Smooth muscle cell (in vitro differentiated cells): ENCODE results near the gene SUSD5. TPM values are rescaled to one million over a fixed set of nuclear protein-coding genes. Genes with fewer than 3 reads are reported as not detected.

Experiments
- DNase-seq: peaks from one replicate; lab custom pipeline; 2025; ENCODE audit not compliant: unreplicated experiment; lab: John Stamatoyannopoulos, UW
- H2AFZ ChIP-seq: fragments of 200-600 bp; sonication (generic); 2 replicates; pipeline ENCODE4 v1.6.0; 2016; ENCODE audit warnings: antibody characterized with exemption, low read depth, mild to moderate bottlenecking
- H3F3A ChIP-seq: fragments of 200-600 bp; sonication (generic); 2 replicates; pipeline ENCODE4 v1.6.0; 2017; ENCODE audit warnings: antibody characterized with exemption, low read depth
- H3K27ac ChIP-seq: fragments of 200-600 bp; sonication (generic); 2 replicates; pipeline ENCODE4 v1.5.1; 2016; ENCODE audit warnings: low read depth, mild to moderate bottlenecking
- H3K27me3 ChIP-seq: fragments of 200-600 bp; sonication (generic); 2 replicates; pipeline ENCODE4 v1.6.1; 2016; ENCODE audit warnings: low read depth, mild to moderate bottlenecking
- H3K36me3 ChIP-seq: fragments of 200-600 bp; sonication (generic); 2 replicates; pipeline ENCODE4 v1.5.1; 2016; ENCODE audit warnings: low read depth
- H3K4me1 ChIP-seq: fragments of 200-600 bp; sonication (generic); 2 replicates; pipeline ENCODE4 v1.5.1; 2016; ENCODE audit warnings: low read depth
- H3K4me2 ChIP-seq: fragments of 200-600 bp; sonication (generic); 2 replicates; pipeline ENCODE4 v1.6.0; 2016; ENCODE audit warnings: mild to moderate bottlenecking
- H3K4me3 ChIP-seq: fragments of 200-600 bp; sonication (generic); 2 replicates; pipeline ENCODE4 v1.5.1; 2016; ENCODE audit warnings: mild to moderate bottlenecking
- H3K79me2 ChIP-seq: fragments of 200-600 bp; sonication (generic); 2 replicates; pipeline ENCODE4 v1.6.0; 2016; ENCODE audit warnings: low read depth, mild to moderate bottlenecking
- H3K9ac ChIP-seq: fragments of 200-600 bp; sonication (generic); 2 replicates; pipeline ENCODE4 v1.6.0; 2016; ENCODE audit warnings: low read depth
- H3K9me3 ChIP-seq: fragments of 200-600 bp; sonication (generic); replicated peaks from 2 replicates; pipeline ENCODE4 v1.5.1; 2016; ENCODE audit warnings: low read depth
- H4K20me1 ChIP-seq: fragments of 200-600 bp; sonication (generic); 2 replicates; pipeline ENCODE4 v1.6.0; 2016; ENCODE audit warnings: low read depth
- CTCF ChIP-seq: fragments of 200-600 bp; sonication (generic); IDR thresholded peaks from 2 replicates; pipeline ENCODE4 v1.5.1; 2017; ENCODE audit warnings: borderline replicate concordance, mild to moderate bottlenecking, antibody characterized with exemption; ENCODE audit not compliant: insufficient read depth, poor library complexity, severe bottlenecking
- WGBS: methylation state at CpG from one replicate; pipeline ENCODE4 v1.1.7; 2016; ENCODE audit warnings: low lambda C conversion rate; 5-methylcytosine and 5-hydroxymethylcytosine counted together
- polyA plus RNA-seq: library from polyadenylated mRNA; unstranded; fragments of >200 nt; fragmentation: Nextera tagmentation; extraction: Ambion mirVana; gene quantifications from 2 replicates; pipeline ENCODE4 v1.2.1, GENCODE V29; 2016
- total RNA-seq: library from RNA; depleted of rRNA; stranded (reverse); fragments of >200 nt; gene quantifications from 2 replicates; pipeline ENCODE4 v1.2.3, GENCODE V29; 2014

SUSD5 gene
- total and polyA plus RNA-seq, 2 experiments from 2014 or later = 1.4 to 1.6 TPM

DNA sequence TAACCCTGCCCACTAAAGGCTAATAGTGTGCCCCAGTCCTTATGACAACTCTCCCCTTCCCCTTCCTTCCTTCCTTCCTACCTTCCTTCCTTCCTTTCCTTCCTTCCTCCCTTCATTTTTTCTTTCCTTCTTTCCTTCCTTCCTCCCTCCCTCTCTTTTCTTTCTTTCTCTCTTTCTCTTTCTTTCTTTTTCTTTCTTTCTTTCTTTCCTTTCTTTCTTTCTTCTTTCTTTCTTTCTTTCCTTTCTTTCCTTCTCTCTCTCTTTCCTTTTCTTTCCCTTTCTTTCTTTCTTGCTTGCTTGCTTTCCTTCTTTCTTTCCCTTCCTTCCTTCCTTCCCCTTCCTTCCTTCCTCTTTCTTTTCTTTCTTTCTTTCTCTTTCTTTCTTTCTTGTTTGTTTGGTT, 28.2 kb upstream of the SUSD5 start:
- H3K9me3 ChIP-seq = no peaks in the 10 kb centered on the region
- H4K20me1 ChIP-seq = no peaks in the 10 kb centered on the region
- no peaks in the 10 kb centered on the region for H3F3A ChIP-seq
- H3K9ac ChIP-seq = no peak overlapping the region
- H3K79me2 ChIP-seq = no peaks in the 10 kb centered on the region
- H3K4me3 ChIP-seq = no peak overlapping the region
- H3K36me3 ChIP-seq = no peaks in the 10 kb centered on the region
- H3K4me2 ChIP-seq = no peak overlapping the region
- H3K27me3 ChIP-seq = peaks cover 21% of the 10 kb centered on the region
- no peak overlapping the region for H3K27ac ChIP-seq
- DNase-seq = no peak
- no peaks in the 10 kb centered on the region for H3K4me1 ChIP-seq
- no peak overlapping the region for H2AFZ ChIP-seq
- no peak for TF ChIP-seq CTCF

DNA sequence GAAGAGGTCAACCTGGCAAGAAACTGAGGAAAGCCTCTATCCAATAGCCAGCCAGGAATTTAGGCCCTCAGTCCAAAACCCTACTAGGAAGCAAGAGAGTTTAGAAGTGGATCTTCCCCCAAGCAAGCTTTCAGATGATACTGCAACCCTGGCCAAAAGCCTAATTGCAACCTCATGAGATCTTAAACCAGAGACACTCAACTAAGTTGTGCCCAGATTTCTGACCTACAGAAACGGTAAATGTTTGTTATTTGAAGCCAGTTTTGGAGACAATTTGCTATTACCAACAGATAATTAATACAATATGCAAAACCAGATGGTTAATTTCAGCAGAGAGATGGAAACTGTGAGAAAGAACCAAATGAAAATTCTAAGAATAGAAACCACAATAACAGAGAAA, 21.7 kb upstream of the SUSD5 start:
- no peaks in the 10 kb centered on the region for H3K9me3 ChIP-seq
- H3K4me2 ChIP-seq = no peak overlapping the region
- H3K4me1 ChIP-seq = no peaks in the 10 kb centered on the region
- H4K20me1 ChIP-seq = no peaks in the 10 kb centered on the region
- no peaks in the 10 kb centered on the region for H3F3A ChIP-seq
- H3K4me3 ChIP-seq = no peak overlapping the region
- DNase-seq = no peak
- no peak overlapping the region for H3K9ac ChIP-seq
- H3K27me3 ChIP-seq = peaks cover 16% of the 10 kb centered on the region
- no peaks in the 10 kb centered on the region for H3K79me2 ChIP-seq
- WGBS = 74% methylated on average over 1 of the region's 1 CpG
- H3K36me3 ChIP-seq = no peaks in the 10 kb centered on the region
- TF ChIP-seq CTCF = no peak
- H2AFZ ChIP-seq = no peak overlapping the region
- H3K27ac ChIP-seq = no peak overlapping the region

DNA sequence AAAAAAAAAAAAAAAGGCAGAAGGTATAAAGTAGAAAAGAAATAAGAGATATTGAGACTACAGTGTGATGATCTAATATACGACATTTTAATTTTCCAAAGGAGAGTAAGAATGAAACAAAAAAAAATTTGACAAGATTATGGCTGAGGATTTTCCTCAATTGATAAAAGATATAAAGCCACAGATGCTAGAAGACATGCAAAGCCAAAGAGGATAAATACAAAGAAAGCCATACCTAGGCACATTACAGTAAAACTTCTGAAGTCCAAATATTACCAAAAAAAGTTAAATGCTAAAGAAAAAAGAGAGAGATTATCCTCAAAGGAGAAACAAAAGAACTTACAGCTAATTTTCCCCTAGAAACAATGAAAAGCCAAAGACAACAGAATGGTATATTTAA, 20.3 kb upstream of the SUSD5 start:
- no peaks in the 10 kb centered on the region for H3K36me3 ChIP-seq
- no peak for TF ChIP-seq CTCF
- 91% methylated on average over 1 of the region's 1 CpG for WGBS
- H3K9ac ChIP-seq = no peak overlapping the region
- H3K4me2 ChIP-seq = no peak overlapping the region
- peaks cover 11% of the 10 kb centered on the region for H3K27me3 ChIP-seq
- H3K27ac ChIP-seq = no peak overlapping the region
- no peaks in the 10 kb centered on the region for H3K4me1 ChIP-seq
- no peaks in the 10 kb centered on the region for H3F3A ChIP-seq
- no peak overlapping the region for H2AFZ ChIP-seq
- H4K20me1 ChIP-seq = no peaks in the 10 kb centered on the region
- no peak overlapping the region for H3K4me3 ChIP-seq
- no peaks in the 10 kb centered on the region for H3K79me2 ChIP-seq
- DNase-seq = no peak
- no peaks in the 10 kb centered on the region for H3K9me3 ChIP-seq

DNA sequence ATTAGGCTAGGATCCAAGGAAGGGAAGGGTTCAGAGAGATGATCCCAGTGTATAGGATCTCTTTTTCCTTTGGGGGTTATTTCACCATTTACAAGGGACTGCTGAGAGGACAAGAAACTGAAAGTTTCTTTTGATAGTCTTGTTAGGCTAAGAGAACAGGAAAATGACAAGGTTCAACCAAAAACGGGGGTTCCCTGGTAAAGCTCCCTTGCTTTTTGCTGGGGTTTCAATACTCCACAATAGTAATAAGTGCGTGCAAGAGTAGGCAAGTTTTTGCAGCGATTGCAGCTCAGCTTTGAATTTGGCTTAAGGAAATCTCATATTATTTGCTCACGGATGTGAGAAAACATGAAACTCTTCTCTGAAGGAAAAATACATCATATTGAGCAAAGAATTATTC, 18.8 kb upstream of the SUSD5 start:
- H4K20me1 ChIP-seq = no peaks in the 10 kb centered on the region
- H3K79me2 ChIP-seq = no peaks in the 10 kb centered on the region
- DNase-seq = no peak
- no peak overlapping the region for H3K9ac ChIP-seq
- no peaks in the 10 kb centered on the region for H3K9me3 ChIP-seq
- no peak overlapping the region for H3K27ac ChIP-seq
- 93% methylated on average over 4 of the region's 4 CpGs for WGBS
- no peak overlapping the region for H3K4me2 ChIP-seq
- H2AFZ ChIP-seq = no peak overlapping the region
- H3F3A ChIP-seq = no peaks in the 10 kb centered on the region
- H3K36me3 ChIP-seq = no peaks in the 10 kb centered on the region
- no peak for TF ChIP-seq CTCF
- H3K4me1 ChIP-seq = no peaks in the 10 kb centered on the region
- H3K4me3 ChIP-seq = no peak overlapping the region
- H3K27me3 ChIP-seq = peaks cover 3% of the 10 kb centered on the region
